ENCODE data around the gene FAM169A. TPM values are rescaled to one million over a fixed set of nuclear protein-coding genes. Genes with fewer than 3 reads are reported as not detected.

The FAM169A gene
- total and polyA plus RNA-seq, 2 of the 4 experiments (the other 2 are of a cell fraction) = under 0.01 TPM; not detected in 1

GRCh38 chr5:74851684-74852353 is 14.4 kb downstream of the FAM169A start:
- H3K79me1 ChIP-seq (ENCODE audit: low read depth in 1 of 2, low read length in 2 of 2) = no peaks in the 10 kb centered on the region
- no peak overlapping the region for H3K56ac ChIP-seq (ENCODE audit: extremely low read depth, insufficient read depth, low read length)
- no peak overlapping the region for H2BK20ac ChIP-seq (ENCODE audit: low read depth, low read length)
- no peak overlapping the region for H3K4ac ChIP-seq (ENCODE audit: low read depth, low read length)
- ATAC-seq (ENCODE audit: low read depth) = peak; percentile 61
- 0 out of 2 replicates have a peak overlapping the region, but pooled peaks have one; percentile 45 for H3K4me2 ChIP-seq (ENCODE audit: low read depth, low read length)
- H4K5ac ChIP-seq (ENCODE audit: low read depth, low read length) = no peak overlapping the region
- no peak overlapping the region for H2AK5ac ChIP-seq (ENCODE audit: low read depth, low read length)
- in situ Hi-C loops (cut with MboI; ENCODE audit: low sequenced_read_pairs) (no loop called here), intact Hi-C loops (cut with micrococcal nuclease) (no loop called here), dilution Hi-C loops (cut with HindIII; ENCODE audit: low sequenced_read_pairs, unreplicated experiment) (no loop called here)
- H3K4me1 ChIP-seq (ENCODE audit: control insufficient read depth, insufficient read depth, low read length) = no peaks in the 10 kb centered on the region
- H3K9ac ChIP-seq (ENCODE audit: low read depth, low read length) = no peak overlapping the region
- no peak overlapping the region for H3K4me3 ChIP-seq (ENCODE audit: insufficient read depth, low read depth, low read length)
- no peak overlapping the region for H2AK9ac ChIP-seq (replicated peaks; ENCODE audit: low read depth, low read length, poor library complexity)
- H2BK120ac ChIP-seq (ENCODE audit: low read depth, low read length) = no peak overlapping the region
- H3K18ac ChIP-seq (ENCODE audit: low read depth, low read length) = no peak overlapping the region
- no CpG with 5 or more reads among the region's 4 CpGs for WGBS, 2 experiments (ENCODE audit: extremely low coverage in 2 of 2, insufficient read length in 1 of 2)
- H2AFZ ChIP-seq (replicated peaks; ENCODE audit: low read length, poor library complexity) = no peak overlapping the region
- no peak overlapping the region for H3K14ac ChIP-seq (replicated peaks; ENCODE audit: low read depth, low read length)
- H4K91ac ChIP-seq (ENCODE audit: insufficient read depth, low read depth, low read length) = no peak overlapping the region
- no peak overlapping the region for H3K27ac ChIP-seq (ENCODE audit: insufficient read depth, low read length)
- H2BK5ac ChIP-seq (ENCODE audit: low read depth, low read length, poor library complexity, severe bottlenecking) = no peak overlapping the region
- H3K36me3 ChIP-seq (ENCODE audit: control insufficient read depth, insufficient read depth, low read length) = no peaks in the 10 kb centered on the region
- H3K9me3 ChIP-seq (ENCODE audit: control insufficient read depth, insufficient read depth, low read length) = no peaks in the 10 kb centered on the region
- ChIA-PET CTCF (interaction anchor here (1.2 kb wide), 1 partner anchor 384 kb away, joined by 3 read pairs; no protein-coding TSS in a partner anchor), POLR2A (ENCODE audit: unreplicated experiment) (interaction anchor here (0.6 kb wide), 1 partner anchor 17 kb away, joined by 5 read pairs; no protein-coding TSS in a partner anchor)
- peak; percentile 34; the same call in 1 of the 2 replicates for TF ChIP-seq CEBPB (IDR thresholded peaks at IDR 0.05; ENCODE audit: low read depth, low read length)
- TF ChIP-seq NFE2L2 (IDR thresholded peaks at IDR 0.05; ENCODE audit: low read depth, low read length) = peak; percentile 80
- TF ChIP-seq MAFK (IDR thresholded peaks at IDR 0.05; ENCODE audit: low read depth, low read length) = no peak
- no peaks in the 10 kb centered on the region for H4K20me1 ChIP-seq (ENCODE audit: insufficient read depth, low read length)
- BruUV-seq (replicated peaks) = no TSS peak
- no peaks in the 10 kb centered on the region for H3K27me3 ChIP-seq (ENCODE audit: control insufficient read depth, insufficient read depth, low read length)
- H3K23ac ChIP-seq (ENCODE audit: low read depth, low read length) = no peak overlapping the region
- no peak overlapping the region for H2BK15ac ChIP-seq (ENCODE audit: low read depth, low read length)
- H3K9me1 ChIP-seq (ENCODE audit: insufficient read depth, low read length) = no peaks in the 10 kb centered on the region
- DNase-seq = peak; percentile 28
- no peak overlapping the region for H4K8ac ChIP-seq (ENCODE audit: low read depth in 2 of 2, low read length in 2 of 2)
